MM.1S (cell line): ENCODE results near the gene COL28A1.

Source experiments
- DNase-seq: peaks from one replicate; pipeline ENCODE4 v3.0.0-alpha.2; 2015
- H2AFZ ChIP-seq: fragments of 300-600 bp; sonication (generic); 2 replicates; pipeline ENCODE4 v1.6.0; 2016; ENCODE audit warnings: antibody characterized with exemption, low read length
- H3F3A ChIP-seq: fragments of 300-600 bp; sonication (generic); 2 replicates; pipeline ENCODE4 v1.6.1; 2016; ENCODE audit warnings: mild to moderate bottlenecking, antibody characterized with exemption, low read length, moderate library complexity, mixed read lengths; ENCODE audit not compliant: insufficient read depth
- H3K27ac ChIP-seq: fragments of 300-600 bp; sonication (generic); 2 replicates; pipeline ENCODE4 v1.5.1; 2016; ENCODE audit warnings: mild to moderate bottlenecking, low read length
- H3K27me3 ChIP-seq: fragments of 300-600 bp; sonication (generic); replicated peaks from 2 replicates; pipeline ENCODE4 v1.6.0; 2016; ENCODE audit warnings: low read length; ENCODE audit not compliant: insufficient read depth
- H3K36me3 ChIP-seq: fragments of 300-600 bp; sonication (generic); replicated peaks from 2 replicates; pipeline ENCODE4 v1.6.1; 2016; ENCODE audit warnings: mild to moderate bottlenecking, low read length, mixed read lengths; ENCODE audit not compliant: insufficient read depth
- H3K4me1 ChIP-seq: fragments of 300-600 bp; sonication (generic); 2 replicates; pipeline ENCODE4 v1.6.1; 2016; ENCODE audit warnings: low read length, mixed read lengths
- H3K4me2 ChIP-seq: fragments of 300-600 bp; sonication (generic); 2 replicates; pipeline ENCODE4 v1.6.0; 2016; ENCODE audit warnings: low read depth, low read length
- H3K4me3 ChIP-seq: fragments of 300-600 bp; sonication (generic); 2 replicates; pipeline ENCODE4 v1.5.1; 2016; ENCODE audit warnings: low read length, mixed read lengths
- H3K79me2 ChIP-seq: fragments of 300-600 bp; sonication (generic); 2 replicates; pipeline ENCODE4 v1.6.1; 2016; ENCODE audit warnings: mixed run types, low read length, mixed read lengths
- H3K9ac ChIP-seq: fragments of 300-600 bp; sonication (generic); 2 replicates; pipeline ENCODE4 v1.6.1; 2016; ENCODE audit warnings: low read length, mixed read lengths
- H3K9me2 ChIP-seq: fragments of 300-600 bp; sonication (generic); replicated peaks from 2 replicates; pipeline ENCODE4 v1.6.1; 2016; ENCODE audit warnings: mild to moderate bottlenecking, low read length, mixed read lengths; ENCODE audit not compliant: insufficient read depth
- H3K9me3 ChIP-seq: fragments of 300-600 bp; sonication (generic); replicated peaks from 2 replicates; pipeline ENCODE4 v1.6.1; 2016; ENCODE audit warnings: mild to moderate bottlenecking, low read length, mixed read lengths; ENCODE audit not compliant: insufficient read depth
- H4K20me1 ChIP-seq: fragments of 300-600 bp; sonication (generic); 2 replicates; pipeline ENCODE4 v1.6.1; 2016; ENCODE audit warnings: mild to moderate bottlenecking, low read length, moderate library complexity, mixed read lengths; ENCODE audit not compliant: insufficient read depth
- CTCF ChIP-seq: fragments of 300-600 bp; sonication (generic); IDR thresholded peaks from 2 replicates; pipeline ENCODE4 v1.5.1; 2016; ENCODE audit warnings: antibody characterized with exemption, low read length, mixed read lengths
- EZH2 ChIP-seq: fragments of 300-600 bp; sonication (generic); optimal IDR thresholded peaks from 2 replicates; pipeline ENCODE3; 2017; ENCODE audit warnings: low read depth, mild to moderate bottlenecking, antibody characterized with exemption, low read length, mixed read lengths
- EZH2phosphoT487 ChIP-seq: fragments of 300-600 bp; sonication (generic); IDR thresholded peaks from 2 replicates; pipeline ENCODE4 v1.6.1; 2018; ENCODE audit warnings: antibody characterized with exemption, low read length

The COL28A1 gene

GRCh38 chr7:7536396-7537019 lies 835 bp upstream of the COL28A1 start:
- Histone ChIP-seq H3K4me1 (no peaks in the 10 kb centered on the region), H3K4me2 (no peak overlapping the region)

GRCh38 chr7:7533831-7534430 lies 1.7 kb downstream of the COL28A1 start:
- no peaks in the 10 kb centered on the region for H3K27me3 ChIP-seq
- H3K79me2 ChIP-seq = no peaks in the 10 kb centered on the region
- H3K4me2 ChIP-seq = no peak overlapping the region
- H4K20me1 ChIP-seq = no peaks in the 10 kb centered on the region
- no peak overlapping the region for H3K9ac ChIP-seq
- H3K4me1 ChIP-seq = no peaks in the 10 kb centered on the region
- no peak overlapping the region for H3K4me3 ChIP-seq
- H2AFZ ChIP-seq = no peak overlapping the region
- DNase-seq = no peak
- no peaks in the 10 kb centered on the region for H3F3A ChIP-seq
- H3K9me3 ChIP-seq = no peaks in the 10 kb centered on the region
- no peak overlapping the region for H3K27ac ChIP-seq
- TF ChIP-seq CTCF = no peak
- TF ChIP-seq EZH2 = no peak
- no peak for TF ChIP-seq EZH2phosphoT487
- no peaks in the 10 kb centered on the region for H3K9me2 ChIP-seq
- H3K36me3 ChIP-seq = no peaks in the 10 kb centered on the region

More at GRCh38 chr7:7536396-7537019, 835 bp upstream of the COL28A1 start:
- Histone ChIP-seq H3K27me3 (no peaks in the 10 kb centered on the region), H3K9me3 (no peaks in the 10 kb centered on the region), H3K9ac (no peak overlapping the region), H4K20me1 (no peaks in the 10 kb centered on the region), H3F3A (no peaks in the 10 kb centered on the region), H2AFZ (no peak overlapping the region), H3K79me2 (no peaks in the 10 kb centered on the region), H3K27ac (no peak overlapping the region), H3K9me2 (no peaks in the 10 kb centered on the region), H3K4me3 (no peak overlapping the region), H3K36me3 (no peaks in the 10 kb centered on the region)
- no peak for DNase-seq
- no peak for TF ChIP-seq EZH2
- TF ChIP-seq CTCF = no peak
- no peak for TF ChIP-seq EZH2phosphoT487

GRCh38 chr7:7529328-7529727 lies 6.3 kb downstream of the COL28A1 start:
- Histone ChIP-seq H3K79me2 (no peaks in the 10 kb centered on the region), H3K9ac (no peak overlapping the region), H4K20me1 (no peaks in the 10 kb centered on the region), H2AFZ (no peak overlapping the region), H3K9me2 (no peaks in the 10 kb centered on the region), H3K4me1 (no peaks in the 10 kb centered on the region), H3K36me3 (no peaks in the 10 kb centered on the region), H3K27ac (no peak overlapping the region), H3F3A (no peaks in the 10 kb centered on the region), H3K4me2 (no peak overlapping the region), H3K27me3 (no peaks in the 10 kb centered on the region), H3K9me3 (no peaks in the 10 kb centered on the region), H3K4me3 (no peak overlapping the region)
- TF ChIP-seq EZH2phosphoT487 (no peak), EZH2 (no peak), CTCF (no peak)
- no peak for DNase-seq
